Common myeloid progenitor, CD34-positive (primary cell): ENCODE data around the gene FRMD8.

ENCODE experiments used
- CTCF ChIA-PET: fragments of 350-600 bp; sonication (Branson Sonifier 250); formaldehyde crosslinking; loops from one replicate; lab custom pipeline; 2021; ENCODE audit warnings: antibody characterized with exemption; lab: Charles Lee
- POLR2A ChIA-PET: fragments of 350-600 bp; sonication (Branson Sonifier 250); formaldehyde crosslinking; loops from one replicate; lab custom pipeline; 2021; ENCODE audit warnings: antibody characterized with exemption; lab: Charles Lee
- DNase-seq, 3 donors: peaks; one replicate each; pipeline versions ENCODE4 v3.0.0 to v3.0.0-alpha.2; 2013
- H3K27ac ChIP-seq, 2 experiments: 1 replicate in 1 of 2; 2 replicates in 1 of 2; pipeline ENCODE4 v1.7.0; 2013; ENCODE audit warnings: inconsistent platforms in 2 of 2, low read length in 2 of 2, mild to moderate bottlenecking in 2 of 2, low read depth in 1 of 2, moderate library complexity in 1 of 2; ENCODE audit not compliant: severe bottlenecking in 2 of 2, insufficient read depth in 1 of 2, poor library complexity in 1 of 2
- H3K27me3 ChIP-seq, 5 experiments: replicated peaks in 2 of 5; 1 replicate in 3 of 5; 2 replicates in 2 of 5; pipeline versions ENCODE4 v1.6.1 to v1.7.0; 2013; ENCODE audit warnings: low read length in 4 of 5, mild to moderate bottlenecking in 2 of 5, moderate library complexity in 2 of 5, inconsistent platforms in 1 of 5; ENCODE audit not compliant: insufficient read depth in 5 of 5, control insufficient read depth in 4 of 5
- H3K36me3 ChIP-seq, 4 experiments: 1 replicate in 2 of 4; 2 replicates in 2 of 4; pipeline versions ENCODE4 v1.6.1 to v1.7.0; 2013; ENCODE audit warnings: low read length in 3 of 4, control low read depth in 1 of 4, mild to moderate bottlenecking in 1 of 4; ENCODE audit not compliant: control insufficient read depth in 4 of 4, insufficient read depth in 4 of 4
- H3K4me1 ChIP-seq, 4 experiments: 1 replicate in 3 of 4; 2 replicates in 1 of 4; pipeline versions ENCODE4 v1.6.1 to v1.7.1; 2013; ENCODE audit warnings: low read length in 3 of 4, mild to moderate bottlenecking in 3 of 4, control low read depth in 1 of 4, inconsistent platforms in 1 of 4, moderate library complexity in 1 of 4; ENCODE audit not compliant: control insufficient read depth in 4 of 4, insufficient read depth in 4 of 4; ENCODE audit errors: control extremely low read depth in 1 of 4
- H3K4me3 ChIP-seq, 7 experiments: 1 replicate in 4 of 7; 2 replicates in 3 of 7; pipeline versions ENCODE4 v1.5.1 to v1.7.0; 2013; ENCODE audit warnings: mild to moderate bottlenecking in 7 of 7, low read length in 6 of 7, moderate library complexity in 6 of 7, inconsistent platforms in 2 of 7, low read depth in 2 of 7, control low read depth in 1 of 7; ENCODE audit not compliant: insufficient read depth in 4 of 7, control insufficient read depth in 1 of 7; ENCODE audit errors: extremely low read depth in 1 of 7
- H3K9me3 ChIP-seq, 5 experiments: 1 replicate in 4 of 5; 2 replicates in 1 of 5; pipeline versions ENCODE4 v1.6.1 to v1.7.1; 2013; ENCODE audit warnings: low read length in 4 of 5, mild to moderate bottlenecking in 2 of 5, inconsistent platforms in 1 of 5, low read depth in 1 of 5, moderate library complexity in 1 of 5; ENCODE audit not compliant: control insufficient read depth in 4 of 5, insufficient read depth in 2 of 5; ENCODE audit errors: control extremely low read depth in 1 of 5
- WGBS: methylation state at CpG from one replicate; pipeline ENCODE4 v1.1.5; 2013; ENCODE audit not compliant: insufficient coverage; 5-methylcytosine and 5-hydroxymethylcytosine counted together

FRMD8 gene

DNA sequence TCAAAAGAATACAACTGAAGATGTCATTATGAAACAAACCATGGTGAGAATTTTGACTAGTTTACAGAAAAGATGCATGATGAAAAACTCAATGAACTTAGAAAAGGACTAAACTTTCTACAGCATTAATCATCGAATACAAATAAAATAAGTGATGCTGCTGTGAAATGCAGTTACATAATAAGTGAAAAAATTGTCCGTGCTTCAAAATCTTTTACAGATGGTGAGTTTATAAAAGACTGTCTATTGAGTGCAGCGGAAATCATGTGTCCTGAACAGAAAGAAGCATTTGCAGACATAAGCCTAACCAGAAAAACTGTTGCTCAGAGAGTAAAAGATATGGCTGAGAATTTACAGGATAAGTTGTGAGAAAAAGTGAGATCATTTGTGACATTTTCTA lies 70.0 kb downstream of the FRMD8 start:
- Histone ChIP-seq H3K4me3 (no peak overlapping the region), H3K27ac (no peak overlapping the region), H3K4me1 (peaks cover 0 to 17% (median 12%) of the 10 kb centered on the region in 4 experiments), H3K36me3 (no peaks in the 10 kb centered on the region), H3K27me3 (no peaks in the 10 kb centered on the region), H3K9me3 (no peaks in the 10 kb centered on the region)
- DNase-seq = no peak
- 100% methylated on average over 2 of the region's 3 CpGs for WGBS
- CTCF ChIA-PET = no interaction called here
- POLR2A ChIA-PET = no interaction called here

DNA sequence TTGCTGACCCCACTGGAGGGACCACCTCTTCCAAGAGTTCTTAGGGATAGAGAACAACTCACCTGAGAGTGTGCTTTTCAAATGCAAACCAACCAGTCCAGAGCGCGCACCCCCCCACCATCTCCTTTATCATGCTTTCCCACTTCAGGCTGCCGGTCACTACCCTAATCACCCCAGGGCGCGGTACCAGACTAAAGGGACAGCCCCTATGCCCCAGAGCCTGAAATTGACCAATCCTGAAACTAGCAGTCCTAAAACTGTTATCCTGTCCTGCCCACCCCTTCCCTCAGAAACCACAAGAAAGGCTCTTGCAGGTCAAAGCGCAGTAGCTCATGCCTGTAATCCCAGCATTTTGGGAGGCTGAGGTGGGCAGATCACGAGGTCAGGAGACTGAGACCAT lies 73.1 kb downstream of the FRMD8 start:
- H3K36me3 ChIP-seq = no peaks in the 10 kb centered on the region
- H3K4me1 ChIP-seq = peaks cover 0 to 14% (median 8%) of the 10 kb centered on the region in 4 experiments
- no peaks in the 10 kb centered on the region for H3K27me3 ChIP-seq
- 96% methylated on average over 7 of the region's 7 CpGs for WGBS
- ChIA-PET POLR2A (no interaction called here), CTCF (interaction anchor here (0.9 to 6.0 kb wide), 2 partner anchors 11 to 27 kb away, joined by 3 to 43 read pairs; no protein-coding TSS in a partner anchor)
- H3K4me3 ChIP-seq = no peak overlapping the region
- no peaks in the 10 kb centered on the region for H3K9me3 ChIP-seq
- no peak for DNase-seq
- H3K27ac ChIP-seq = no peak overlapping the region
